Osteocyte (in vitro differentiated cells): ENCODE data around the gene TCTN1. TPM values are rescaled to one million over a fixed set of nuclear protein-coding genes. Genes with fewer than 3 reads are reported as not detected.

Experiments
- DNase-seq: peaks from one replicate; pipeline ENCODE4 v3.0.0; 2021; ENCODE audit warnings: mixed read lengths; ENCODE audit not compliant: unreplicated experiment; ENCODE audit errors: extremely low spot score
- H3K27ac Mint-ChIP-seq: one replicate; pipeline ENCODE4 v1.8.0; 2021; ENCODE audit warnings: mild to moderate bottlenecking, mixed read lengths; ENCODE audit not compliant: unreplicated experiment
- H3K27me3 Mint-ChIP-seq: one replicate; pipeline ENCODE4 v1.8.0; 2021; ENCODE audit warnings: mixed read lengths; ENCODE audit not compliant: unreplicated experiment
- H3K36me3 Mint-ChIP-seq: one replicate; pipeline ENCODE4 v1.8.0; 2021; ENCODE audit warnings: mixed read lengths; ENCODE audit not compliant: unreplicated experiment
- H3K4me1 Mint-ChIP-seq: one replicate; pipeline ENCODE4 v1.8.0; 2021; ENCODE audit warnings: mixed read lengths; ENCODE audit not compliant: unreplicated experiment
- H3K4me3 Mint-ChIP-seq: one replicate; pipeline ENCODE4 v1.8.0; 2021; ENCODE audit warnings: mild to moderate bottlenecking, moderate library complexity, mixed read lengths; ENCODE audit not compliant: unreplicated experiment
- H3K9me3 Mint-ChIP-seq: one replicate; pipeline ENCODE4 v1.8.0; 2021; ENCODE audit warnings: mixed read lengths; ENCODE audit not compliant: unreplicated experiment
- total RNA-seq: library from RNA; stranded (reverse); gene quantifications from 2 replicates; pipeline ENCODE4 v1.2.1, GENCODE V29; 2021
- TF ChIP-seq, protein P1 (sequence below): fragments of 200-600 bp; sonication (generic); IDR thresholded peaks from 2 replicates; pipeline ENCODE4 v1.5.0; 2021; ENCODE audit warnings: antibody characterized with exemption, mild to moderate bottlenecking, moderate library complexity

TCTN1 gene
- total RNA-seq, 1 donor from 2014 or later = 49.5 TPM

GRCh38 chr12:110656071-110656655 lies 42.2 kb downstream of the TCTN1 start:
- no peaks in the 10 kb centered on the region for H3K4me1 Mint-ChIP-seq
- DNase-seq = no peak
- no peaks in the 10 kb centered on the region for H3K9me3 Mint-ChIP-seq
- peaks cover 5% of the 10 kb centered on the region for H3K36me3 Mint-ChIP-seq
- peaks cover under 1% of the 10 kb centered on the region for H3K27me3 Mint-ChIP-seq
- TF ChIP-seq, protein P1, sequence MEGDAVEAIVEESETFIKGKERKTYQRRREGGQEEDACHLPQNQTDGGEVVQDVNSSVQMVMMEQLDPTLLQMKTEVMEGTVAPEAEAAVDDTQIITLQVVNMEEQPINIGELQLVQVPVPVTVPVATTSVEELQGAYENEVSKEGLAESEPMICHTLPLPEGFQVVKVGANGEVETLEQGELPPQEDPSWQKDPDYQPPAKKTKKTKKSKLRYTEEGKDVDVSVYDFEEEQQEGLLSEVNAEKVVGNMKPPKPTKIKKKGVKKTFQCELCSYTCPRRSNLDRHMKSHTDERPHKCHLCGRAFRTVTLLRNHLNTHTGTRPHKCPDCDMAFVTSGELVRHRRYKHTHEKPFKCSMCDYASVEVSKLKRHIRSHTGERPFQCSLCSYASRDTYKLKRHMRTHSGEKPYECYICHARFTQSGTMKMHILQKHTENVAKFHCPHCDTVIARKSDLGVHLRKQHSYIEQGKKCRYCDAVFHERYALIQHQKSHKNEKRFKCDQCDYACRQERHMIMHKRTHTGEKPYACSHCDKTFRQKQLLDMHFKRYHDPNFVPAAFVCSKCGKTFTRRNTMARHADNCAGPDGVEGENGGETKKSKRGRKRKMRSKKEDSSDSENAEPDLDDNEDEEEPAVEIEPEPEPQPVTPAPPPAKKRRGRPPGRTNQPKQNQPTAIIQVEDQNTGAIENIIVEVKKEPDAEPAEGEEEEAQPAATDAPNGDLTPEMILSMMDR = no peak
- no peak overlapping the region for H3K4me3 Mint-ChIP-seq
- no peak overlapping the region for H3K27ac Mint-ChIP-seq

- Mint-ChIP-seq H3K27ac (no peak overlapping the region), H3K4me3 (no peak overlapping the region), H3K4me1 (no peaks in the 10 kb centered on the region), H3K9me3 (no peaks in the 10 kb centered on the region), H3K27me3 (peaks cover 4% of the 10 kb centered on the region), H3K36me3 (peaks cover 2% of the 10 kb centered on the region)
- TF ChIP-seq, protein P1 = no peak
- no peak for DNase-seq
Observed at GRCh38 chr12:110657747-110658146, 43.8 kb downstream of the TCTN1 start.

- Mint-ChIP-seq H3K27me3 (peaks cover 4% of the 10 kb centered on the region), H3K4me1 (no peaks in the 10 kb centered on the region), H3K9me3 (no peaks in the 10 kb centered on the region), H3K27ac (no peak overlapping the region), H3K4me3 (no peak overlapping the region), H3K36me3 (peaks cover 2% of the 10 kb centered on the region)
- TF ChIP-seq, protein P1 = no peak
- no peak for DNase-seq
Observed at GRCh38 chr12:110658242-110658641, 44.3 kb downstream of the TCTN1 start.

- Mint-ChIP-seq H3K27ac (no peak overlapping the region), H3K9me3 (no peaks in the 10 kb centered on the region), H3K27me3 (peaks cover 4% of the 10 kb centered on the region), H3K4me1 (no peaks in the 10 kb centered on the region), H3K36me3 (peaks cover 2% of the 10 kb centered on the region), H3K4me3 (no peak overlapping the region)
- TF ChIP-seq, protein P1 = no peak
- no peak for DNase-seq
Observed at GRCh38 chr12:110658878-110659277, 44.9 kb downstream of the TCTN1 start.

DNA sequence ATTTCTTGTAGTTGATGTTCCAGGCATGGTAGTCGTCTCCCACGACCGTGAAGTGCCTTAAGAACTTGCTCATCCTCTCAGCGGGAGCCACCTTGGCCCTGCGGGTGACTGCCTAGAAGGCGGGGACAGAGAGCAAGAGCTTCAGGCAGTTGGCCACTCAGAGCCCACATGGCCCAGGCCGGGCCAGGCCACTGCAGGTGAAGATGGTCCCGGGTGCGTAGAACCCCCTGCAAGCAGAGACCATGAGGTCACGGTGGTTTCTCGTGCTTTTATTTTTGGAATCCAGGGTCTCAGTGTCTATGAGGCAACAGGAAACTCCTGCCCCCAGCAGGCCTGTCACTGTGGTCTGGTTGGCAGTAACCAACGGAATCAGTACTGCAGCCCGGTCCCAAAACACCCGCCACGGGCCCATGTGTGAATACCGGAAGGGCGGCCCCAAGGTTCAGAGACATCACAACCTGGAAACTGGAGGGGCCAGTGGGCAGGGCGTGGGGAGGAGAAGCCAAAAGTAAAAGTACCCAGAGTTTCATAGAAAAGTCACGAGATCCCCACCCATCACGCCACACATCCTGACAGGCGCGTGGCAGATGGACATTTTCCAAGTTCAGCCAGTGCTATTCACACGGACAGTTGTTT lies 47.5 kb downstream of the TCTN1 start:
- H3K4me1 Mint-ChIP-seq = no peaks in the 10 kb centered on the region
- no peak for DNase-seq
- peaks cover 1% of the 10 kb centered on the region for H3K36me3 Mint-ChIP-seq
- no peak overlapping the region for H3K4me3 Mint-ChIP-seq
- peaks cover 5% of the 10 kb centered on the region for H3K27me3 Mint-ChIP-seq
- peaks cover 23% of the 10 kb centered on the region for H3K9me3 Mint-ChIP-seq
- TF ChIP-seq, protein P1 = no peak
- no peak overlapping the region for H3K27ac Mint-ChIP-seq
